ENCODE results near the gene UGT1A7. TPM values are rescaled to one million over a fixed set of nuclear protein-coding genes. Genes with fewer than 3 reads are reported as not detected.
"Not testable (repeated sequence)": the region's sequence is repeated elsewhere in the genome, so short reads cannot be mapped to it uniquely, and the experiment has no call there.

The UGT1A7 gene
- polyA plus RNA-seq, 12 donors = not detected

DNA sequence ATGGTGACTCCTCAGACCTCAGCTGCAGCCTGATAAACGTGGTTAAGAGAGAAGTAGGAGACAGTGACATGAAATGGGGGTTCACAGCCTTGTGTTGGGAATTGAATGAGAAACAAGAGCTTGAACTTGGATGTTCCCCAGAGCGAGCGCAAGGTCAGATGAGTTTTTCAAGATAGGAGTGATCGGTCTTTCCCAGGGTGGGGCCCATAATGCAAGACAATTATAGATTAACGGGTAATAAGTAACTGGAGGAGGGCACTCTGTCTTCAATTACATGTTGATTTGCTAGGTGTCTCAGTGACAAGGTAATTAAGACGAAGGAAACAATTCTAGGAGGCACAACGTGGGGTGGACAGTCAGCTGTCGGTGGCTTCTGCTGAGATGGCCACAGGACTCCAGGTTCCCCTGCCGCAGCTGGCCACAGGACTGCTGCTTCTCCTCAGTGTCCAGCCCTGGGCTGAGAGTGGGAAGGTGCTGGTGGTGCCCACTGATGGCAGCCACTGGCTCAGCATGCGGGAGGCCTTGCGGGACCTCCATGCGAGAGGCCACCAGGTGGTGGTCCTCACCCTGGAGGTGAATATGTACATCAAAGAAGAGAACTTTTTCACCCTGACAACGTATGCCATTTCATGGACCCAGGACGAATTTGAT, 31.0 kb downstream of the UGT1A7 start, which contains the start of gene UGT1A5:
UGT1A5 (plus strand) TSS at position 297 of the 651 bp plus-strand sequence; CDS start at position 382, 85 bp downstream.
- DNase-seq = no peak

GRCh38 chr2:233713262-233713615, 31.5 kb downstream of the UGT1A7 start:
- DNase-seq = no peak

GRCh38 chr2:233714121-233714520, 32.4 kb downstream of the UGT1A7 start:
- no peak for DNase-seq

DNA sequence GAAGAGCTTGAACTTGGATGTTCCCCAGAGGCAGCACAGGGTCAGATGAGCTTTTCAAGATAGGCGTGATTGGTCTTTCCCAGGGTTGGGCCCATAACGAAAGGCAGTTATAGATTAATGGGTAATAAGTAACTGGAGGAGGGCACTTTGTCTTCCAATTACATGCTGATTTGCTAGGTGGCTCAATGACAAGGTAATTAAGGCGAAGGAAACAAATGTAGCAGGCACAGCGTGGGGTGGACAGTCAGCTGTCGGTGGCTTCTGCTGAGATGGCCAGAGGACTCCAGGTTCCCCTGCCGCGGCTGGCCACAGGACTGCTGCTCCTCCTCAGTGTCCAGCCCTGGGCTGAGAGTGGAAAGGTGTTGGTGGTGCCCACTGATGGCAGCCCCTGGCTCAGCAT, 36.9 kb downstream of the UGT1A7 start, which contains the start of gene UGT1A4:
UGT1A4 (plus strand) TSS at position 185 of the 400 bp plus-strand sequence; CDS start at position 270, 85 bp downstream.
- DNase-seq = no peak

GRCh38 chr2:233728723-233729301, 47.1 kb downstream of the UGT1A7 start, which contains the start of gene UGT1A3:
UGT1A3 (plus strand) TSS chr2:233729042; CDS start chr2:233729127, 85 bp downstream.
- no peak for DNase-seq

GRCh38 chr2:233736868-233737653, 55.4 kb downstream of the UGT1A7 start:
- not testable (repeated sequence) for DNase-seq

DNA sequence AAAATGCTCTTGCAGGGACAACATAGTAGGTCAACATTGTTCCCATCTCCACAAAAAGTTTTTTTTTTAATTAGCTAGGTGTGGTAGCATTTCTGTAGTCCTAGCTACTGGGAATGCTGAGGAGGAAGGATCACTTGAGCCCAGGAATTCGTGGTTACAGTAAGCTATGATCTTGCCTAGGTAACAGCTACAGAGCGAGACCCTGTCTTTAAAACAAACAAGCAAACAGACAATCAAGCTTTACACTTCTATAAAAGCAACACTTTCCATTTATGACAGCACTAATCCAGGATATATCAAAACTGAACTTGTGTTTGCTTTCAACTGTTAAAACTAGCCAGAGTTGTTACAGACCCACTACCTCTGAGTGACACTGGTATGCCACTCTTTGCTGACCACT, 59.2 kb downstream of the UGT1A7 start:
- DNase-seq = no peak

DNA sequence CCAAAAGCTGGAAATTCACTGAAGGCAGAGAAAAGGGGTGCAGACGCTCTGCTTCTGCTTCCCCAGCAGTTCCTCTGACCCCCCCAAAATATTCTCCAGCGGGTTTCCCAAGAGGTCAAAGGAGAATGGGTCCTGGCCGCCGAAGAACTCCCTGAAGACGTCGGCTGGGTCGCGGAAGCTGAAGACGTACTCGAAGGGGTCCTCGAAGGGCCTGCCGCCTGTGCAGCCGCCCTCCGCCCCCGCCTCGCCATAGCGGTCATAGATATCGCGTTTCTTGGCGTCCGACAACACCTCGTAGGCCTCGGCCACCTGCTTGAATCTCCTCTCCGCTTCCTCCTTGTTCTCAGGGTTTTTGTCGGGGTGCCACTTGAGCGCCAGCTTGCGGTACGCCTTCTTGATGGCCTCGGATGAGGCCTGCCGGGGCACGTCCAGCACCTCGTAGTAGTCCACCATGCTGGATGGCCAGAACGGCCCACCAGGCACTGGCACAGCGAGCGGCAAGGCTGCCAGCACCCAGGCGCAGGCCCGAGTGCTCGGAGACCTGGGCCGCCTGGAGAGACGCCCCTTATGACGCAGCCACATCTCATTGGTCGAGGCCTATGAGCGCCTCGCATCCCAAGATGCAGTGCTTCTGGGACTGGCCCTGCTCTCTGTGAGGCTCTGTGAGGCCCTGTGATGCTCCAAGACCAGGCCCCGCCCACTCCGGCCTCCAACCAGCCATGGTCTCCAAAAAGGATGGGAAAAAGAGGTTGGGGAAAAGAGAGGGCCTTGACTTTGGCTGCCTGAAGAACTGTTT, 62.0 kb downstream of the UGT1A7 start:
- no peak for DNase-seq

GRCh38 chr2:233745073-233745755, 63.5 kb downstream of the UGT1A7 start:
- no peak for DNase-seq

DNA sequence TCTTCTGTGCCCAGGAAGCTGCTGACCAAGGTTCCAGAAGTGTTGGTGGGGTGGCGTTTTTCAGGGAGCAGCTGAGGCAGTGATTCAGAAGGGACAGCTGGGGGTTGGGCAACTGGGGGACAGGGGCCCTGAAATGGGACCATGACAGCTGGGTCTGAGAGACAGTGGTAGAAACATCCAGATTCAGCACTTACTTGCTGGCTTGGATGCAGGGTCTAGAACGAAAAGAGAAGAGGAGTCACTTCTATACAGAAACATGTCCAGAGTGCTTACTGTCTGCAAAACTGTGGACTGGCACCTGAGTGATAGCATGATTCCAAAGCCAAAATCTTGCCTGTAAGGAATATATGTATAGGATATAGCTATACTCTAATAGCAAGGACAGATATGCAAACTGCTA, 64.1 kb downstream of the UGT1A7 start:
- DNase-seq = not testable (repeated sequence)

GRCh38 chr2:233746475-233747282, 65.0 kb downstream of the UGT1A7 start:
- DNase-seq = no peak

DNA sequence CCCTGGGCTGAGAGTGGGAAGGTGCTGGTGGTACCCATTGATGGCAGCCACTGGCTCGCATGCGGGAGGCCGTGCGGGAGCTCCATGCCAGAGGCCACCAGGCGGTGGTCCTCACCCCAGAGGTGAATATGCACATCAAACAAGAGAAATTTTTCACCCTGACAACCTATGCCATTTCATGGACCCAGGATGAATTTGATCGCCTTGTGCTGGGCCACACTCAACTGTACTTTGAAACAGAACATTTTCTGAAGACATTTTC, 65.5 kb downstream of the UGT1A7 start:
- no peak for DNase-seq

DNA sequence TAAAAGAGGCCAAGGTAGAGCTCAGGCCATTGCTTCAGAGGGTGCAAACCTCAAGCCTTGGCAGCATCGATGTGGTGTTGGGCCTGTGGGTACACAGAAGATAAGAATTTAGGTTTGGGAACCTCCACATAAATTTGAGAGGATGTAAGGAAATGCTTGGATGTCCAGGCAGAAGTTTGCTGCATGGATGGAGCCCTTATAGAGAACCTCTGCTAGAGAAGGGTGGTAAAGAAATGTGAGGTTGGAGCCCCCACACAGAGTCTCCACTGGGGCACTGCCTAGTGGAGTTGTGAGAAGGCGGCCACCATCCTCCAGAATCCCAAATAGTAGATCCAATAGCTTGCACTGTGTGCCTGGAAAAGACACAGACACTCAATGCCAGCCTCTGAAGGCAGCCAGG, 69.0 kb downstream of the UGT1A7 start:
- not testable (repeated sequence) for DNase-seq

DNA sequence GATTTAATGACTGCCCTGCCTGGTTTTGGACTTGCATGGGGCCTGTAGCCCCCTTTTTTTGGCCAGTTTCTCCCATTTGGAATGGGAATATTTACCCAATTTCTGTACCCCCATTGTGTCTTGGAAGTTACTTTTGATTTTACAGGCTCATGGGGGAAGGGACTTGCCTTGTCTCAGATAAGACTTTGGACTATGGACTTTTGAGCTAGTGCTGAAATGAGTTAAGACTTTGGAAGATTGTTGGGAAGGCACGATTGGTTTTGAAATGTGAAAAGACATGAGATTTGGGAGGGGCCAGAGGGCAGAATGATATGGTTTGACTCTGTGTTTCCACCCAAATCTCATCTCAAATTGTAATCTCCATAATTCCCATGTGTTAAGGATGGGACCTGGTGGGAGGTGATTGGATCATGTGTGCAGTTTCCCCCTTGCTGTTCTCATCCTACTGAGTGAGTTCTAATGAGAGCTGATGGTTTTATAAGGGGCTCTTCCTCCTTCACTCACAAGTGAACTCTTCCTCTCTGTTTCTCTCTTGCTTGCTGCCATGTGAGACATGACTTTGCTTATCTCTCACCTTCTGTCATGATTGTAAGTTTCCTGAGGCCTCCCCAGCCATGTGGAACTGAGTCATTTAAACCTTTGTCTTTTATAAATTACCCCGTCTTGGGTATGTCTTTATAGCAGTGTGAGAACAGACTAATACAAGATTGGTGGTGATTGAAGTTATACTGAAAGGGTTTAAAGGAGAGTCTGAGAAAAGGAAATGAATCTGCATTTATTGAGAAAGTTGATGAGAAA, 69.7 kb downstream of the UGT1A7 start:
- not testable (repeated sequence) for DNase-seq

DNA sequence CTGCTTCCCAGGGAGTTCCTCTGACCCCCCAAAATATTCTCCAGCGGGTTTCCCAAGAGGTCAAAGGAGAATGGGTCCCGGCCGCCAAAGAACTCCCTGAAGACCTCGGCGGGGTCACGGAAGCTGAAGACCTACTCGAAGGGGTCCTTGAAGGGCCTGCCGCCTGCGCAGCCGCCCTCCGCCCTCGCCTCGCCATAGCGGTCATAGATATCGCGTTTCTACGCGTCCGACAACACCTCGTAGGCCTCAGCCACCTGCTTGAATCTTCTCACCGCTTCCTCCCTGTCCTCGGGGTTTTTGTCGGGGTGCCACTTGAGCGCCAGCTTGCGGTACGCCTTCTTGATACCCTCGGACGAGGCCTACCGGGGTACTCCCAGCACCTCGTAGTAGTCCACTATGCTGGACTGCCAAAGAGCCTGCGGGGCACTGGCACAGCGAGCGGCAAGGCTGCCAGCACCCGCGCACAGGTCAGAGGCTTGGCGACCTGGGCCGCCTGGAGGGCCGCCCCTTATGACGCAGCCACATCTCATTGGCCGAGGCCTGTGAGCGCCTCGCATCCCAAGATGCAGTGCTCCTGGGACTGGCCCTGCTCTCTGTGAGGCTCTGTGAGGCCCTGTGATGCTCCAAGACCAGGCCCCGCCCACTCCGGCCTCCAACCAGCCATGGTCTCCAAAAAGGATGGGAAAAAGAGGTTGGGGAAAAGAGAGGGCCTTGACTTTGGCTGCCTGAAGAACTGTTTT, 73.3 kb downstream of the UGT1A7 start:
- DNase-seq = no peak

GRCh38 chr2:233756429-233757081, 74.9 kb downstream of the UGT1A7 start:
- no peak for DNase-seq

GRCh38 chr2:233758141-233758540, 76.4 kb downstream of the UGT1A7 start:
- no peak for DNase-seq

- no peak for DNase-seq
These were observed 77.1 kb downstream of the UGT1A7 start for GRCh38 chr2:233758849-233759248.

All from muscle of arm (tissue), 12 donors.